Lower leg skin (tissue), 3 donors: Measurements from ENCODE around the gene ZNF385A.

Experiments
- CTCF ChIP-seq, 3 donors: fragments of 450-650 bp; IDR thresholded peaks; one replicate each; pipeline ENCODE4 v1.5.1; 2016; ENCODE audit warnings: antibody characterized with exemption in 3 of 3, mild to moderate bottlenecking in 3 of 3, moderate library complexity in 2 of 3
- POLR2A ChIP-seq, 2 donors: fragments of 450-650 bp; IDR thresholded peaks; one replicate each; pipeline ENCODE4 v1.6.1; 2016 to 2017; ENCODE audit warnings: antibody characterized with exemption in 2 of 2, mild to moderate bottlenecking in 1 of 2, moderate library complexity in 1 of 2

- TF ChIP-seq CTCF (IDR thresholded peaks at IDR 0.05) (no peak), POLR2A (IDR thresholded peaks at IDR 0.05) (no peak)
Observed at GRCh38 chr12:54389607-54390175, 5.2 kb upstream of the ZNF385A start.
